Type B pancreatic cell (in vitro differentiated cells): Measurements from ENCODE around the gene LIX1. TPM values are rescaled to one million over a fixed set of nuclear protein-coding genes. Genes with fewer than 3 reads are reported as not detected.

Experiments used
- DNase-seq: peaks from one replicate; pipeline ENCODE4 v3.0.0; 2021; ENCODE audit warnings: mixed read lengths; ENCODE audit not compliant: unreplicated experiment; ENCODE audit errors: extremely low spot score
- H3K27ac Mint-ChIP-seq: 2 replicates; pipeline ENCODE4 v1.8.0; 2021; ENCODE audit warnings: mild to moderate bottlenecking, mixed read lengths
- H3K27me3 Mint-ChIP-seq: 2 replicates; pipeline ENCODE4 v1.8.0; 2021; ENCODE audit warnings: mixed read lengths
- H3K36me3 Mint-ChIP-seq: 2 replicates; pipeline ENCODE4 v1.8.0; 2021; ENCODE audit warnings: mixed read lengths
- H3K4me1 Mint-ChIP-seq: one replicate; pipeline ENCODE4 v1.8.0; 2021; ENCODE audit warnings: mixed read lengths; ENCODE audit not compliant: unreplicated experiment
- H3K4me3 Mint-ChIP-seq: 2 replicates; pipeline ENCODE4 v1.8.0; 2021; ENCODE audit warnings: mild to moderate bottlenecking, mixed read lengths
- H3K9me3 Mint-ChIP-seq: 2 replicates; pipeline ENCODE4 v1.8.0; 2021; ENCODE audit warnings: mixed read lengths
- CTCF ChIP-seq: fragments of 200-600 bp; sonication (generic); conservative IDR thresholded peaks from 2 replicates; pipeline ENCODE4 v1.5.0; 2021; ENCODE audit warnings: antibody characterized with exemption, mild to moderate bottlenecking
- total RNA-seq: library from RNA; stranded (reverse); gene quantifications from 2 replicates; pipeline ENCODE4 v1.2.1, GENCODE V29; 2021; ENCODE audit warnings: low replicate concordance

LIX1 gene
- total RNA-seq, 1 donor from 2014 or later = 27.4 TPM

DNA sequence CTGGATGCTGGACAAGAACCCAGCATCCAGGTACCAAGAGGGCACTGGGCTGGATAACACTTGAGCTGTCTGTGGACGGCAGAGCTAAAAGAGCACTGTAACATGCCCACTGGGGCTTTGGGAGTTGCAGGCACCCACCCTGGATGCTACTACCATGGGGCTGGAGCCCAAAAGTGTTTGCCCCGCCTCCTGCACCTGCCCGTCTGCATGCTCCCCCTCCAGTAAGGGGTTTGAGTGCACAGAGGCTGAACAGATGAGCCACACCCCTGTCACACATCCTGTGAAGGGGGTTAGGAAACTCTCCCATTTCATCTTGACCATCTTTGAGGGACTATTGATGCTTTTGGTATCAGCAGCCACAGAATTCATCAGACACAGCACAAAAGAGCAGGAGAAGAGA lies 69.0 kb downstream of the LIX1 start:
- Mint-ChIP-seq H3K4me1 (peaks cover 6% of the 10 kb centered on the region), H3K27ac (no peak overlapping the region), H3K4me3 (no peak overlapping the region), H3K36me3 (peaks cover 4% of the 10 kb centered on the region), H3K9me3 (no peaks in the 10 kb centered on the region), H3K27me3 (no peaks in the 10 kb centered on the region)
- no peak for TF ChIP-seq CTCF
- no peak for DNase-seq

- no peaks in the 10 kb centered on the region for H3K27me3 Mint-ChIP-seq
- H3K27ac Mint-ChIP-seq = no peak overlapping the region
- H3K4me3 Mint-ChIP-seq = no peak overlapping the region
- no peak for DNase-seq
- H3K9me3 Mint-ChIP-seq = no peaks in the 10 kb centered on the region
- TF ChIP-seq CTCF = no peak
- peaks cover 10% of the 10 kb centered on the region for H3K4me1 Mint-ChIP-seq
- peaks cover 4% of the 10 kb centered on the region for H3K36me3 Mint-ChIP-seq
Measured at GRCh38 chr5:97072696-97073095, 69.7 kb downstream of the LIX1 start.

DNA sequence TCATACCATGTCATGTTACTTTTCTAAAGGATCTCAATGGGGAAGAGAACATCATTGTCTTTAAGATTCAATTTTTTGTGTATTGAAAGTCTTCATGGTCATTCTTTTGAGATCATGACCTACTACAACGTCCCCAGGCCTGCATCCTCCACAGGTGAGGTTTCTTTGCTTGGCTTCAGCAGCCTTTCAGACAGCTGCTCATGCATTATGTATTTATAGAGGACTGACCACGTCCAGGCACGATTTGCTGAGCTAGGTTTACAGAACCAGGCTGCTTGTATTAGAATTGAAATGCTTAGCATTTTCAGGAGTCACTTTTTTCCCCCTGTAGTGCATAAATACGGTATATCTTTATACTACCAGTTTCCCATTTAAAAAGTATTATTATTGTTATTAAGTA lies 70.4 kb downstream of the LIX1 start:
- H3K27me3 Mint-ChIP-seq = no peaks in the 10 kb centered on the region

DNA sequence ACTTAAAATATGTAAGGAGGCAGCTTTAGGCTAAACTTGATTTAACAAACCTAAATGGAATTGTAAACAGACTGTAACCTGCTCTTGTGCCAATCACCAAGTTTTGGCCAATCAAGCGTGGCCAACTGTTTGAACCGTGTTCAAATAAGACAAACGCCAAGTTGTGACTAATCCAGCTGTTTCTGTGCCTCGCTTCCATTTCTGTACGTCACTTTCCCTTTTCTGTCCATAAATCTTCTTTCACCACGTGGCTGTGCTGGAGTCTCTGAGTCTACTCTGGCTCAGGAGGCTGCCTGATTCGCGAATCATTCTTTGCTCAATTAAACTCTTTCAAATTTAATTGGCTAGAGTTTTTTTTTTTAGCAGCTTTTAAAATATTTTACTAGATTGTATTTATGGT lies 71.3 kb downstream of the LIX1 start:
- Mint-ChIP-seq H3K9me3 (no peaks in the 10 kb centered on the region), H3K27ac (no peak overlapping the region), H3K27me3 (no peaks in the 10 kb centered on the region), H3K4me1 (peaks cover 22% of the 10 kb centered on the region), H3K4me3 (no peak overlapping the region), H3K36me3 (peaks cover 4% of the 10 kb centered on the region)
- TF ChIP-seq CTCF = no peak
- DNase-seq = no peak

More for the DNA sequence above, 70.4 kb downstream of the LIX1 start:
- H3K4me1 Mint-ChIP-seq = peaks cover 17% of the 10 kb centered on the region
- no peak for DNase-seq
- H3K36me3 Mint-ChIP-seq = peaks cover 4% of the 10 kb centered on the region
- H3K9me3 Mint-ChIP-seq = no peaks in the 10 kb centered on the region
- TF ChIP-seq CTCF = no peak
- H3K4me3 Mint-ChIP-seq = no peak overlapping the region
- no peak overlapping the region for H3K27ac Mint-ChIP-seq

DNA sequence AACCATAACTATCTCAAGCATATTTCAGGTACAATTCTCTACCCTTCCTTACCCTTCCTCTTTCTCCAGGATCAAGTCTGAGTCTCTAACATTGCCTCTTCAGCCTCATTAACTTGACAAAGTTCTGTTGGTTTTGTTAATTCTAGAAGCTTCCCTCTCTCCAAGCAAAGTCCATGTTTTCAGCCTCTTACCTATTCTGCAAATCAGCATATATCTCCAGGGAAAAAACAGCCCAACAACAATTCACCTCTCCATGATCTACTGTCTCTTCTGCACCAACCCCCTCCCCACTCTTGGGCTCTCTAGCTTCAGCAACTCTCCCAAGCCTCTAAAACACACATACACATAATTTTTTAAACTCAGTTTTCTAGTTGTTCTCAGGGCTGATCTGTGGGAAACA lies 72.2 kb downstream of the LIX1 start:
- no peaks in the 10 kb centered on the region for H3K27me3 Mint-ChIP-seq

More for the DNA sequence above, 72.2 kb downstream of the LIX1 start:
- Mint-ChIP-seq H3K4me1 (peaks cover 31% of the 10 kb centered on the region), H3K9me3 (no peaks in the 10 kb centered on the region), H3K4me3 (no peak overlapping the region), H3K27ac (no peak overlapping the region), H3K36me3 (peaks cover 4% of the 10 kb centered on the region)
- TF ChIP-seq CTCF = no peak
- DNase-seq = no peak
